Activated naive CD4-positive, alpha-beta T cell treated with anti-CD3 and anti-CD28 coated beads for 36 hours (primary cell): ENCODE data around the gene PDLIM3. TPM values are rescaled to one million over a fixed set of nuclear protein-coding genes. Genes with fewer than 3 reads are reported as not detected.
"Not testable (repeated sequence)": the region's sequence is repeated elsewhere in the genome, so short reads cannot be mapped to it uniquely, and the experiment has no call there.

Experiments used
- CTCF ChIA-PET: fragments of 350-600 bp; sonication (Branson Sonifier 250); formaldehyde crosslinking; loops from one replicate; lab custom pipeline; 2021; ENCODE audit warnings: antibody characterized with exemption; lab: Charles Lee
- DNase-seq: peaks from one replicate; pipeline ENCODE4 v3.0.0-alpha.2; 2020
- H3K27ac Mint-ChIP-seq: one replicate; pipeline ENCODE4 v1.8.0; 2021; ENCODE audit warnings: mild to moderate bottlenecking, mixed read lengths
- H3K27me3 Mint-ChIP-seq: one replicate; pipeline ENCODE4 v1.8.0; 2021; ENCODE audit warnings: low read depth, mixed read lengths
- H3K36me3 Mint-ChIP-seq: one replicate; pipeline ENCODE4 v1.8.0; 2021; ENCODE audit warnings: low read depth, mixed read lengths
- H3K4me1 Mint-ChIP-seq: one replicate; pipeline ENCODE4 v1.8.0; 2021; ENCODE audit warnings: low read depth, mixed read lengths
- H3K4me3 Mint-ChIP-seq: one replicate; pipeline ENCODE4 v1.8.0; 2021; ENCODE audit warnings: mild to moderate bottlenecking, moderate library complexity, mixed read lengths
- H3K9me3 Mint-ChIP-seq: one replicate; pipeline ENCODE4 v1.8.0; 2021; ENCODE audit warnings: mixed read lengths
- intact Hi-C: fragments of 100-400 bp; cut with micrococcal nuclease; formaldehyde crosslinking; loops from one replicate; pipeline ENCODE4 v1.15.1; 2023
- total RNA-seq, 2 experiments: library from RNA; stranded (reverse); gene quantifications; one replicate each; pipeline ENCODE4 v1.2.3, GENCODE V29; 2021

Gene PDLIM3
- total RNA-seq, 2 experiments from 2014 or later = 0.25 TPM; not detected in 1

DNA sequence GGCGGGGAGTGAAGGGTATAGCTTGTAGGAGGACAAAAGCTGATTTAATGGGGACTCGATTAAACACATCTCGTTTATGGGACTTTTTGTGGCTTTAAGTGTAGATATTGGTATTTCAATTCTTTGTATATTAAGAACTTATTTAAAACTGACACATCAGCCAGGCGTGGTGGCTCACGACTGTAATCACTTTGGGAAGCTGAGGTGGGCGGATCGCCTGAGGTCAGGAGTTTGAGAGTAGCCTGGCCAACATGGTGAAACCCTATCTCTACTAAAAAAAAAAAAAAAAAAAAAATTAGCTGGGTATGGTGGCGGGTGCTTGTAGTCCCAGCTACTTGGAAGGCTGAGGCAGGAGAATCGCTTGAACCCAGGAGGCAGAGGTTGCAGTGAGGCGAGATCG, 3.7 kb downstream of the PDLIM3 start:
- H3K9me3 Mint-ChIP-seq, H3K27ac Mint-ChIP-seq, H3K36me3 Mint-ChIP-seq, H3K4me3 Mint-ChIP-seq, DNase-seq, H3K4me1 Mint-ChIP-seq, intact Hi-C loops: not testable (repeated sequence)
- H3K27me3 Mint-ChIP-seq = peaks cover 37% of the 10 kb centered on the region
- CTCF ChIA-PET = interaction anchor here (0.7 kb wide), 1 partner anchor 29 kb away, joined by 3 read pairs; no protein-coding TSS in a partner anchor

DNA sequence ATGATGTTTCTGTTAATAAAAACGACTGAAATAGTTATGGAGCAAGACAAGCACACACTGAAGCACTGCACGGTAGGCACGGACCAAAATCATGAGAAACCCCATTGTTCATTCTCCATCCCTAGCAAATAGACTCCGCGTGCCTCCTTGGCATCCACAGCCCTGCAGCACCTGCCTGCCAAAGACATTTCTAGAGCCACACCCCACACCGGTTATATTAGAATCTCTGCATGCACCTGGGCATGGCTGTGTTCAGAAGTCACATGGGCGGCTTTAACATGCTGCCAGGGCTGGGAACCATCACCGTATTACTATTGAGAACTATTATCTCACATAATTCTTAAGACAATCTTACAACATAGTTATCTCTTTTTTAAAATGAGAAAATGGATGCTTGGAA, 5.9 kb downstream of the PDLIM3 start:
- Mint-ChIP-seq H3K27me3 (peaks cover 37% of the 10 kb centered on the region), H3K27ac (no peak overlapping the region), H3K9me3 (peaks cover 7% of the 10 kb centered on the region), H3K4me3 (no peak overlapping the region), H3K36me3 (no peaks in the 10 kb centered on the region), H3K4me1 (no peaks in the 10 kb centered on the region)
- DNase-seq = no peak
- CTCF ChIA-PET = no interaction called here
- intact Hi-C loops = no loop called here

DNA sequence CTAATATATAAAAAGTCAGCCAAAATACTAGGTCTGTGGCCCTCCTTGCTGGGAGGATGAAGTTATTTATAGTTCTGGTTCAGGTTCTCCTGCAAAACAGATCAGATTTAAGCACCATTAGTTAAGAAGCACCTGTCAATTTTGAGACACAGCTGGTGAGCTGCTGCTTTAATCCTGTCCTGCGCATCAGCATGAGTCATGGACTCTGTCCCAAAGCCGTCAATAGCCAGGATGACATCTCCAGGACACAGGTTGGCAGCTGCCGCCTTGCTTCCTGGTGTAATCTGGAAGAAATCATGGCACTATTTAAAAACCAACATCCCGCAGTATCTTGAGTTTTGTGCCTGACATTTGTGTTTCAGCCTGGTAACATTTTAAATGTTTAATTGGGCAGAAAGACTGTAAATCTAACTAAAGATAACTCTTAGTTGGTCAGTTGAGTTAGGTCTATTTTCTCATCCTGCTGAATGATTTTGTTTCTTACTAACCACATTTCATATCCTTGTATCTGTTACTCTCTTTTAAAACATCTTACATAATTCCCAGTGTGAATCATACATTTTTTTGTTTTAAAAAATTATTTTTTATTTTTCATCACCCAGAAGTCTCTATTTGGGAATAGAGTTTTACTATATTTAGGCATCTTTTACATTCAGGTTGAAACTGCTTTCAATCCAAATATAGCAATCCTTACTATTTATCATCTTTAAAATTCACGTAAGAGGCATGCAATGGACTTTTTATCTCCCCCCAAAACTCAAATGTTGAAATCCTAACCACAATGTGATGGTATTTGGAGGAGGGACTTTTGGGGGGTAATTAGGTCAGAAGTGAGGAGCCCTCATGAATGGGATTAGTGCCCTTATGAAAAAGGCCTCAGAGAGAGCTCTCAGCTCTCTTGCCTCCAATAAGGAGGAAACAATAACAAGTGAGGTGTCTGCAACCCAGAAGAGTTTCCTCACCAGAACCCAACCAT, 10.1 kb downstream of the PDLIM3 start:
- Mint-ChIP-seq H3K4me1 (no peaks in the 10 kb centered on the region), H3K4me3 (no peak overlapping the region), H3K27ac (no peak overlapping the region), H3K9me3 (peaks cover 7% of the 10 kb centered on the region), H3K36me3 (no peaks in the 10 kb centered on the region), H3K27me3 (peaks cover 24% of the 10 kb centered on the region)
- DNase-seq = no peak
- intact Hi-C loops = no loop called here
- CTCF ChIA-PET = no interaction called here

DNA sequence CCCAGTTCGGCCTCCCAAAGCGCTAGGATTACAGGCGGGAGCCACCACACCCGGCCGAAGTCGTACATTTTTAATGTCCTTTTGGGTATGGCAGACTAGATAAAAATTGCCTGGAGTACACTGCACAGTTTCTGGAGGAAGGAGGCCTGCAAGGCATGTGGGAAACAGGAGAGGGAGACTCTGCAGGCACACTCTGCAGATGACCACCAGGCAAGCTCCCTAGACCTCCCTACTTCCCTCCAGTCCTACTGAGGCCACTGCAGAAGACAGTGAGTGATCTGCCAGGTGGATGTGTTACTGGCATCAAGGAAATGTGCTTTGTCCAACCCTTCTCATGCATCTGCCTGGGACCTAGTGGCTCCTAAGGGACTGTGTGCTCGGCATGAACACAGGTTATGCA, 11.4 kb downstream of the PDLIM3 start:
- DNase-seq = no peak
- intact Hi-C loops = no loop called here
- no peaks in the 10 kb centered on the region for H3K36me3 Mint-ChIP-seq
- no peak overlapping the region for H3K4me3 Mint-ChIP-seq
- peaks cover 17% of the 10 kb centered on the region for H3K27me3 Mint-ChIP-seq
- H3K27ac Mint-ChIP-seq = no peak overlapping the region
- CTCF ChIA-PET = no interaction called here
- H3K4me1 Mint-ChIP-seq = no peaks in the 10 kb centered on the region
- peaks cover 7% of the 10 kb centered on the region for H3K9me3 Mint-ChIP-seq

DNA sequence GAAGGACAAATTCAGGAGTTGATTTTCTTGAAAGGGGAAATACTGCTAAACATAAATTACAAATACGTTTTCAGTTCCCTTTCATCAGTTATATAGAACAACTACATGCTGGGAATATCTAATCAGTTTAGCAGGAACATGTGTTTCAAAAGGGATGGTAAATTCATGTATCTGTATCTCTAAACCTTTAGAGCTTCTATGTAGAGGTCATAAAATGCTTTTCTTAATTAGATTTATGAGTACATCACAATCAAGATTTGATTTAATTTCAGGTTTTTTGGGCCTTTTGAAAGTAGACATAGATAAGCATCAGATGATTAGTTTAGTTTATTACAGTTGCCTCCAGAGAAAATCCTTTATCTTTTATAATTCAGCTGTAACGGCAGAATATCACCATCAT, 12.9 kb downstream of the PDLIM3 start:
- H3K27ac Mint-ChIP-seq = no peak overlapping the region
- no peaks in the 10 kb centered on the region for H3K4me1 Mint-ChIP-seq
- intact Hi-C loops = no loop called here
- H3K9me3 Mint-ChIP-seq = peaks cover 7% of the 10 kb centered on the region
- no peaks in the 10 kb centered on the region for H3K36me3 Mint-ChIP-seq
- DNase-seq = no peak
- CTCF ChIA-PET = no interaction called here
- H3K4me3 Mint-ChIP-seq = no peak overlapping the region
- peaks cover 19% of the 10 kb centered on the region for H3K27me3 Mint-ChIP-seq

DNA sequence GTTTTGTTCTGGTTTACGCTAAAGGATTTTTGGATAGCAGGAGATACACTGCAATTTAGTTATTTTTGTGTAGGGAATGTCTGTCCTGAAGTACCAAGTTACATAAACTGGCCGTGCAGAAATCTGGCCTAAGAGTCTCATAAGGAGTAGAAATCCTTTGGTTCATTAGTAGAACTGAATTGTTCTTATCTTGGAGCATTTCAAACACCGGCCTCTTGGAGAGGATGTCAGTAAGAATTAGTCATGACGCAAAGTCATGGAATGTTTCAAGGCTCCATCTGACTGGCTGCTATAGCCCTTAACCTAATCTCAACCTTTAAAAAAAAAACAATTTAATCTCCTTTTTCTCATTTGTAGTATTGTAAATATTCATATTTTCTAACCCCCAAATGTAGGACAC, 15.2 kb downstream of the PDLIM3 start:
- Mint-ChIP-seq H3K9me3 (no peaks in the 10 kb centered on the region), H3K27ac (no peak overlapping the region)

DNA sequence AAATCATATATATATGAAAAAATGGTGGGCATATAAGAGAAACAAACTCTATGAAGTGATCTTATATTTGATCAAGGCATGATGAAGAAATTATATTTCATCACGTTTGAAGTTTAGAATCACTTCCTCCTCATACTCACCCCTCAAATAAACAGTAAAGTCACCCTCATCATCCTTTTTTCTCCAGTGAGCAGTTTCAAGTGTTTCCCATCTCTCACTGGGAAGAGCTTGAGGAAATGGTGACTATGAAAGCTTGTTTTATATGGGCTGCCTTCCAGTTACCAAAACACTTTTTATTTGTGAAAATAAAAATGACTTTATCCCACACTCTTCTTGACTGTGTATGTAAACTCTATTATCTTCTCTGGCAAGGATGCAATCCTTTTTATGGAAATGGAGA, 16.8 kb downstream of the PDLIM3 start:
- CTCF ChIA-PET = no interaction called here
- Mint-ChIP-seq H3K27me3 (peaks cover 24% of the 10 kb centered on the region), H3K9me3 (no peaks in the 10 kb centered on the region), H3K4me1 (peaks cover 7% of the 10 kb centered on the region), H3K27ac (no peak overlapping the region), H3K36me3 (no peaks in the 10 kb centered on the region), H3K4me3 (no peak overlapping the region)
- no peak for DNase-seq
- intact Hi-C loops = no loop called here

More for the DNA sequence above, 15.2 kb downstream of the PDLIM3 start:
- Mint-ChIP-seq H3K36me3 (no peaks in the 10 kb centered on the region), H3K4me1 (no peaks in the 10 kb centered on the region), H3K27me3 (peaks cover 12% of the 10 kb centered on the region), H3K4me3 (no peak overlapping the region)
- intact Hi-C loops = no loop called here
- DNase-seq = no peak
- CTCF ChIA-PET = no interaction called here

DNA sequence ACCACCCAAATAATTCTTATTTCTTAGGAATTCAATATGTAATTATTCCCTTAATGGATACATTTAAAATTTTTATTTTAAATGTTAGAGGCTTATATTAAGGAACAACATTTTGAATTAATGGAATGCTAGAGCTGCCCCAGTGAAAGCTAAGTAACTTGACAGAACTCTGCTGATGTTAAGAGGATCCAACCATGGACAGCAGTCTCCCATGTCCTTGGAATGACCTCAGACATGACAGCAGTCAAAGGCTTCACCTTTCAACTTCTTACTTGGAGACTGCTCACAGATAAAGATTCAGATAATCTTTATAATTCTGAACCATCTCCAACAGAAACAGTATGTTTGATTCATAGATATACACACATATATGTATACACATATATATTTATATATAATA, 17.2 kb downstream of the PDLIM3 start:
- no peak for DNase-seq
- no peaks in the 10 kb centered on the region for H3K36me3 Mint-ChIP-seq
- peaks cover 10% of the 10 kb centered on the region for H3K4me1 Mint-ChIP-seq
- H3K9me3 Mint-ChIP-seq = no peaks in the 10 kb centered on the region
- no peak overlapping the region for H3K27ac Mint-ChIP-seq
- peaks cover 26% of the 10 kb centered on the region for H3K27me3 Mint-ChIP-seq
- CTCF ChIA-PET = no interaction called here
- no peak overlapping the region for H3K4me3 Mint-ChIP-seq
- intact Hi-C loops = no loop called here

DNA sequence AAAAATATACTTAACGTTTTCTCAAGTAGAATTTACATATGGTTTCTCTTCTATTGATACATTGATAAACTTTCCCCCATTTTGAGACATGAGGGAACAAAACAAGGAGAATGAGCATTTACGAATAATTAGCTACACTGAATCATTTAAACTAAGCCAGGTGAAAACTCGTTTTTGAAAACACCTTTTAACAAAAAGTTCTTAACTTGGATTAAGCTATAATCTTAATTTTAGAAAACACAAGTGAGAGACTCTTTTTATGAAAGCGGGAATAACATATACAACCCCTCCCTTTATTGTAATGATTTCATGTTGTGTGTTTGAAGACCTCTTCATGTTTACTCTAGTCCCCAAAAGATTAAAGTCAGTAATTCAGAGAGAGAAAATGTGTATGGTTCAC, 20.1 kb downstream of the PDLIM3 start:
- no peaks in the 10 kb centered on the region for H3K9me3 Mint-ChIP-seq
- DNase-seq = no peak
- H3K4me3 Mint-ChIP-seq = no peak overlapping the region
- intact Hi-C loops = no loop called here
- no peak overlapping the region for H3K27ac Mint-ChIP-seq
- CTCF ChIA-PET = interaction anchor here (0.6 to 1.3 kb wide), 2 partner anchors 83 to 622 kb away, joined by 3 to 4 read pairs; no protein-coding TSS in a partner anchor
- H3K36me3 Mint-ChIP-seq = no peaks in the 10 kb centered on the region
- peaks cover 14% of the 10 kb centered on the region for H3K4me1 Mint-ChIP-seq
- peaks cover 40% of the 10 kb centered on the region for H3K27me3 Mint-ChIP-seq

DNA sequence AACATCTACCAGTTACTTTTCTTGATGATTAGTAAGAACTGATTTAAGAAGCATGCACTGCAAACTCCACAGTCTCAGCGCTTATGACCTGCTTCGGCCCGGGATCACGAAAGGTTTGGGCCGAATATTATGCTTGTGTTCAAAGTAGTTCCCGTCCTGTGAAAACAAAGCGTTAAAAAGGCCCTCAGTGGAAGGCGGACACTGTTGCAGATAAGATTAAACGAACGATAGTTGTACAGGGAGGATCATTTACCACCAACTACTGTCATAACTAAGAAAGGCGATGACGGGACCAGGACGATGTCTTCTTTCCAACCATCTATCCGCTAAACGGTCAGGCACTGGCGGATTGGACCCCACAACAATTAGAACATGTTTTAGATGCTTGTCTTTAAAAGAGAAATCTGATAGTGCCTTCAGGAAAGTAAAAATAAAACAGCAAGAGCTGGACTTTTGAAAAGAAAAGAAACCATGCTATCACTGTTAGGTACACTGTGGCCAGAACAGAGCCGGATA, 21.1 kb downstream of the PDLIM3 start:
- no peak for DNase-seq
- CTCF ChIA-PET = no interaction called here
- Mint-ChIP-seq H3K4me1 (peaks cover 14% of the 10 kb centered on the region), H3K36me3 (no peaks in the 10 kb centered on the region), H3K4me3 (no peak overlapping the region), H3K27me3 (peaks cover 41% of the 10 kb centered on the region), H3K27ac (no peak overlapping the region), H3K9me3 (no peaks in the 10 kb centered on the region)
- intact Hi-C loops = no loop called here

DNA sequence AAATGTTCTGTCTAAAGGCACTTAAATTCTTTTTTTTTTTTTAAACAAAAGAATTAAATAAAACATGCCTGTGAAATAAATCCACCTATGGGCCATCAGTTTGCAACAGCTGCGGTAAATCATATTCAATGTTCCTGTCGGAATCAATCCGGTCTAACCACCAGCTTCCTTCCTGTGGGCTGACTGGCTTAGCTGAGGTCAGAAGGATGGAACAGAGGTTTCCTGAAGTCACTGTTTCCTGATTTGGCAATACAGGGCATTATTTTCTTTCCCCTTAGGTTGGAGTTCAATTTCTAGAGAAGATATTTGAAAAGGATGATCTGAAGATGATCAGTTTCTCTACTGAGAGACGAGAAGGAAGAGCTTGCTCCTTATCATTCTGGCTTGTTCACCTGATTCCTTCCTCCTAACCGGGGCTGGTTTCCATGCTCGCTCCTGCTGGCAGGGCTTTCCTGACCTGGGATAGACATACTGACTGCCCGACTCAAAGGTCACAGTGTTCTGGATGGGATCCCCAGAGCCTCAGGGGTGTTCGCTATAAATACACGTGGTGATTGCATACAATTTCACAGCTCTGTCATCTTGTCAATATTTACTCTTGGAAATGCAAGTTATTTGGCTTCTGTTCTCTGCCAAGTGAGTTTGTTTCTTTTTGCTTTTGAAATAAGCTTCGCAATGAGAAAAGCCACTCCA, 21.7 kb downstream of the PDLIM3 start:
- H3K27me3 Mint-ChIP-seq = peaks cover 39% of the 10 kb centered on the region
- CTCF ChIA-PET = no interaction called here
- peak; percentile 15 for DNase-seq

DNA sequence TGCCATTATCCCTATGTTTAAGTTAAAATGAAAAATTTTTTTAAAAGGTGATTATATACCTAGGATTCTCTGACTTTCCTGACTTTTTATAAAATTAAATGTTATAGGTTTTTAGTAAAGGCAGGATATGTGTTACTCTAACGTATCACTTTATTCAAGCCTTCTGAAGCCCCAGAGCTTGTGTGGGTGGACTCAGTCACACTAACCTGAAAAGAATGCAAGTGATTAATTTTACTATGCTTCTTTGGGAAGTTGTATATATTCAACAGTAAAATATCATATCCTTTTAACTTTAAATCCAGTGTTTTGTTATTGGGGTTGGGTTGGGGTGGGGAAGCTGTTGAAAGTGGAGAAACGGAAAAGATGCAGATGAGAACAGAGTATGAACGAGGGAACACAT, 22.8 kb downstream of the PDLIM3 start:
- intact Hi-C loops = no loop called here
- no peak overlapping the region for H3K4me3 Mint-ChIP-seq
- peaks cover 14% of the 10 kb centered on the region for H3K4me1 Mint-ChIP-seq
- DNase-seq = no peak
- H3K36me3 Mint-ChIP-seq = no peaks in the 10 kb centered on the region
- H3K9me3 Mint-ChIP-seq = no peaks in the 10 kb centered on the region
- H3K27ac Mint-ChIP-seq = no peak overlapping the region
- CTCF ChIA-PET = no interaction called here
- peaks cover 39% of the 10 kb centered on the region for H3K27me3 Mint-ChIP-seq

More for the DNA sequence above, 21.7 kb downstream of the PDLIM3 start:
- intact Hi-C loops = no loop called here
- Mint-ChIP-seq H3K27ac (no peak overlapping the region), H3K36me3 (no peaks in the 10 kb centered on the region), H3K9me3 (no peaks in the 10 kb centered on the region), H3K4me1 (peaks cover 14% of the 10 kb centered on the region), H3K4me3 (no peak overlapping the region)
